Erythroblast (primary cell): Measurements from ENCODE around the gene CABLES1.

ENCODE experiments used
- GATA1 ChIP-seq: IDR thresholded peaks from 2 replicates; pipeline ENCODE4 v1.6.1; 2011; ENCODE audit warnings: low read depth, mild to moderate bottlenecking, control low read depth, low read length, moderate library complexity
- POLR2A ChIP-seq: IDR thresholded peaks from 2 replicates; pipeline ENCODE4 v1.6.1; 2011; ENCODE audit warnings: mild to moderate bottlenecking, low read length

DNA sequence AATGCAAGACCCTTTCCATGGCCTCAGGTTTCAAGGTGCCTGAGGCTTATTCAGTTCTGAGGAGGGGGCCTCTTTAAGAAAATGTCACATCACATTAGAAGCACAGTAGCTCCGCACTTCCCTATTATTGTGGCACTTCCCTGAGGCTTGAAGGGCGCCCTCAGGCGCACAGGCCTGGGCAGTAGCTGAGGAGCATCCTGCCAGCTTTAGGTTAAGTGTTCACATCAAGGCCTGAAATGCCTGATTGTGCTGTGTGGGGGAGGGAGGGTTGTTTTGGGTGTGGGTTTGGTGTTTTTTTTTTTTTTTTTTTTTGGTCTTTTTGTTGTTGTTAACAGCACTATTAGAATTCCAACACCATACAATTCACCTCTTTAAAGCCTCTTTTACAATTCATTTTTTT is 107.9 kb downstream of the CABLES1 start:
- TF ChIP-seq POLR2A (no peak), GATA1 (no peak)
